HepG2 (cell line): ENCODE measurements around the gene SLC25A25. TPM values are rescaled to one million over a fixed set of nuclear protein-coding genes. Genes with fewer than 3 reads are reported as not detected.

Experiments
- AHDC1 ChIP-seq: sonication (generic); formaldehyde crosslinking; IDR thresholded peaks from 2 replicates; pipeline ENCODE4 v1.5.1; 2020; ENCODE audit warnings: mild to moderate bottlenecking, missing genetic modification reagents, borderline replicate concordance
- CAMTA2 ChIP-seq: sonication (generic); formaldehyde crosslinking; IDR thresholded peaks from 2 replicates; pipeline ENCODE4 v1.4.0; 2020; ENCODE audit warnings: mild to moderate bottlenecking, missing genetic modification reagents, borderline replicate concordance
- CSRNP2 ChIP-seq: sonication (generic); formaldehyde crosslinking; conservative IDR thresholded peaks from 2 replicates; pipeline ENCODE4 v1.8.0; 2022; ENCODE audit warnings: low read depth, missing genetic modification reagents
- IRF2 ChIP-seq: IDR thresholded peaks from 2 replicates; pipeline ENCODE4 v1.6.1; 2018; ENCODE audit warnings: missing genetic modification reagents, missing compliant biosample characterization
- ISX ChIP-seq: sonication (generic); formaldehyde crosslinking; conservative IDR thresholded peaks from 2 replicates; pipeline ENCODE4 v1.5.0; 2020; ENCODE audit warnings: missing genetic modification reagents
- NCOA2 ChIP-seq: sonication (generic); formaldehyde crosslinking; IDR thresholded peaks from 2 replicates; pipeline ENCODE4 v1.8.0; 2022; ENCODE audit warnings: inconsistent platforms
- PAWR ChIP-seq: sonication (generic); formaldehyde crosslinking; IDR thresholded peaks from 2 replicates; pipeline ENCODE4 v1.4.0; 2020; ENCODE audit warnings: missing genetic modification reagents, mild to moderate bottlenecking, borderline replicate concordance
- PITX1 ChIP-seq: sonication (generic); formaldehyde crosslinking; IDR thresholded peaks from 2 replicates; pipeline ENCODE4 v1.5.1; 2020; ENCODE audit warnings: mild to moderate bottlenecking, missing genetic modification reagents
- RAD51 ChIP-seq: fragments of 450-650 bp; IDR thresholded peaks from 2 replicates; pipeline ENCODE4 v1.6.1; 2016; ENCODE audit warnings: borderline replicate concordance
- RORA ChIP-seq: sonication (generic); formaldehyde crosslinking; IDR thresholded peaks from 2 replicates; pipeline ENCODE4 v1.5.0; 2020; ENCODE audit warnings: mild to moderate bottlenecking, missing genetic modification reagents, moderate library complexity
- SIN3A ChIP-seq: IDR thresholded peaks from 2 replicates; pipeline ENCODE4 v1.6.1; 2011; ENCODE audit warnings: low read depth, mild to moderate bottlenecking, control low read depth, low read length, borderline replicate concordance
- SIN3B ChIP-seq: fragments of 150-350 bp; IDR thresholded peaks from 2 replicates; pipeline ENCODE4 v1.6.1; 2014; ENCODE audit warnings: low read length
- SSRP1 ChIP-seq: IDR thresholded peaks from 2 replicates; pipeline ENCODE4 v1.6.1; 2016; ENCODE audit warnings: control low read depth
- ZHX1 ChIP-seq: sonication (generic); formaldehyde crosslinking; IDR thresholded peaks from 2 replicates; pipeline ENCODE4 v1.8.1; 2022; ENCODE audit warnings: low read depth, mild to moderate bottlenecking, missing genetic modification reagents
- ZNF383 ChIP-seq: sonication (generic); formaldehyde crosslinking; IDR thresholded peaks from 2 replicates; pipeline ENCODE4 v1.4.0; 2020; ENCODE audit warnings: missing genetic modification reagents, mild to moderate bottlenecking, borderline replicate concordance
- ZNF556 ChIP-seq: sonication (generic); formaldehyde crosslinking; IDR thresholded peaks from 2 replicates; pipeline ENCODE4 v1.4.0; 2020; ENCODE audit warnings: mild to moderate bottlenecking, missing genetic modification reagents, borderline replicate concordance
- ZNF572 ChIP-seq: sonication (generic); formaldehyde crosslinking; IDR thresholded peaks from 2 replicates; pipeline ENCODE4 v1.5.1; 2020; ENCODE audit warnings: mild to moderate bottlenecking, missing genetic modification reagents
- ZNF589 ChIP-seq: sonication (generic); formaldehyde crosslinking; conservative IDR thresholded peaks from 2 replicates; pipeline ENCODE4 v1.8.0; 2022; ENCODE audit warnings: mild to moderate bottlenecking, moderate library complexity, missing genetic modification reagents
- polyA plus RNA-seq, 8 experiments: library from polyadenylated mRNA; depleted of rRNA in 3 of 8; stranded (reverse) in 7 of 8; unstranded in 1 of 8; fragments of >200 nt; fragmentation: Illumina TruSeq in 4 of 8; extraction: Trizol in 4 of 8; gene quantifications; 2 replicates each; pipeline versions ENCODE4 v1.2.1 to v1.2.3, GENCODE V29; 2011 to 2016; ENCODE audit warnings: low read depth in 4 of 8, missing spikeins in 1 of 8, mixed read lengths in 1 of 8; ENCODE audit not compliant: insufficient read depth in 1 of 8
- total RNA-seq, 5 experiments: library from RNA; depleted of rRNA; stranded (reverse); fragments of >200 nt; fragmentation: Illumina TruSeq; extraction: Trizol; gene quantifications; 2 replicates each; pipeline ENCODE4 v1.2.3, GENCODE V29; 2016; ENCODE audit warnings: low read depth in 1 of 5

Gene SLC25A25
- total and polyA plus RNA-seq, 2 of the 13 experiments (the other 11 are each of a cell fraction or from before 2014, with no cell fraction given): 10.5 to 24.8 TPM

GRCh38 chr9:128066713-128067644 is 1.1 kb upstream of the SLC25A25 start, which contains the start of gene NAIF1 (continued):
- no peak; the same call in 1 of the 2 replicates for TF ChIP-seq PITX1 (CRISPR knock-in tag)
- no peak for TF ChIP-seq AHDC1
- TF ChIP-seq CSRNP2 (CRISPR knock-in tag): no peak
- TF ChIP-seq RORA (CRISPR knock-in tag): no peak
- no peak for TF ChIP-seq SSRP1
- no peak for TF ChIP-seq PAWR (CRISPR knock-in tag)
- 0 out of 2 replicates have a peak, but pooled peaks have one; percentile 28 for TF ChIP-seq ZNF556 (CRISPR knock-in tag)
- 0 out of 2 replicates have a peak, but pooled peaks have one; percentile 44 for TF ChIP-seq CAMTA2 (CRISPR knock-in tag)
- TF ChIP-seq IRF2 (CRISPR knock-in tag): no peak; the same call in 1 of the 2 replicates
- no peak for TF ChIP-seq ZNF383
- TF ChIP-seq SIN3B: peak; percentile 6; the same call in 1 of the 2 replicates
- no peak for TF ChIP-seq NCOA2 (CRISPR knock-in tag)
- no peak for TF ChIP-seq SIN3A
- TF ChIP-seq RAD51: no peak
- TF ChIP-seq ZNF589 (CRISPR knock-in tag): no peak
- TF ChIP-seq ZHX1 (CRISPR knock-in tag): no peak
- TF ChIP-seq ISX: no peak
- 0 out of 2 replicates have a peak, but pooled peaks have one; percentile 17 for TF ChIP-seq ZNF572
